ENCODE results near the gene SUSD5. TPM values are rescaled to one million over a fixed set of nuclear protein-coding genes. Genes with fewer than 3 reads are reported as not detected.
"Not testable (repeated sequence)": the region's sequence is repeated elsewhere in the genome, so short reads cannot be mapped to it uniquely, and the experiment has no call there.

SUSD5 gene
- total RNA-seq, 2 experiments from 2014 or later = not detected

GRCh38 chr3:33145221-33145900 lies 73.2 kb downstream of the SUSD5 start:
- H3K9me3 Mint-ChIP-seq = no peaks in the 10 kb centered on the region
- H3K4me1 Mint-ChIP-seq (ENCODE audit: low read depth) = no peaks in the 10 kb centered on the region
- H3K27ac Mint-ChIP-seq = no peak overlapping the region
- no peaks in the 10 kb centered on the region for H3K27me3 Mint-ChIP-seq (ENCODE audit: low read depth)
- no peak for DNase-seq
- CTCF ChIA-PET = interaction anchor here (0.6 to 1.8 kb wide), 4 partner anchors 14 to 541 kb away, joined by 4 to 8 read pairs (median 4); no protein-coding TSS in a partner anchor
- peaks cover 9% of the 10 kb centered on the region for H3K36me3 Mint-ChIP-seq (ENCODE audit: low read depth)
- no peak overlapping the region for H3K4me3 Mint-ChIP-seq
- intact Hi-C loops (cut with micrococcal nuclease) = no loop called here

GRCh38 chr3:33144433-33144832 lies 74.2 kb downstream of the SUSD5 start:
- DNase-seq = peak; percentile 42
- Mint-ChIP-seq H3K36me3 (ENCODE audit: low read depth) (peaks cover 9% of the 10 kb centered on the region), H3K4me3 (no peak overlapping the region), H3K4me1 (ENCODE audit: low read depth) (no peaks in the 10 kb centered on the region), H3K9me3 (no peaks in the 10 kb centered on the region), H3K27ac (no peak overlapping the region), H3K27me3 (ENCODE audit: low read depth) (no peaks in the 10 kb centered on the region)
- intact Hi-C loops (cut with micrococcal nuclease) = no loop called here
- CTCF ChIA-PET = interaction anchor here (0.7 to 1.8 kb wide), 4 partner anchors 10 to 229 kb away, joined by 3 to 8 read pairs (median 4); no protein-coding TSS in a partner anchor

GRCh38 chr3:33141006-33141405 lies 77.6 kb downstream of the SUSD5 start:
- no peak overlapping the region for H3K27ac Mint-ChIP-seq
- intact Hi-C loops (cut with micrococcal nuclease) = no loop called here
- CTCF ChIA-PET = interaction anchor here (1.4 to 2.6 kb wide), 2 partner anchors 9 to 646 kb away, joined by 4 to 13 read pairs; no protein-coding TSS in a partner anchor

GRCh38 chr3:33139996-33140395 lies 78.6 kb downstream of the SUSD5 start:
- intact Hi-C loops (cut with micrococcal nuclease) = no loop called here
- Mint-ChIP-seq H3K4me3 (no peak overlapping the region), H3K27ac (no peak overlapping the region), H3K4me1 (ENCODE audit: low read depth) (no peaks in the 10 kb centered on the region), H3K9me3 (no peaks in the 10 kb centered on the region), H3K36me3 (ENCODE audit: low read depth) (peaks cover 21% of the 10 kb centered on the region), H3K27me3 (ENCODE audit: low read depth) (no peaks in the 10 kb centered on the region)
- DNase-seq = no peak
- CTCF ChIA-PET = interaction anchor here (1.4 to 2.6 kb wide), 3 partner anchors 8 to 647 kb away, joined by 4 to 13 read pairs (median 6); no protein-coding TSS in a partner anchor

More at GRCh38 chr3:33141006-33141405, 77.6 kb downstream of the SUSD5 start:
- no peaks in the 10 kb centered on the region for H3K9me3 Mint-ChIP-seq
- H3K36me3 Mint-ChIP-seq (ENCODE audit: low read depth) = peaks cover 18% of the 10 kb centered on the region
- no peak overlapping the region for H3K4me3 Mint-ChIP-seq
- DNase-seq = no peak
- no peaks in the 10 kb centered on the region for H3K4me1 Mint-ChIP-seq (ENCODE audit: low read depth)
- H3K27me3 Mint-ChIP-seq (ENCODE audit: low read depth) = no peaks in the 10 kb centered on the region

GRCh38 chr3:33139006-33139623 lies 79.5 kb downstream of the SUSD5 start:
- H3K36me3 Mint-ChIP-seq (ENCODE audit: low read depth) = peaks cover 22% of the 10 kb centered on the region
- DNase-seq; intact Hi-C loops (cut with micrococcal nuclease); H3K27ac Mint-ChIP-seq; H3K9me3 Mint-ChIP-seq; H3K4me1 Mint-ChIP-seq (ENCODE audit: low read depth); H3K27me3 Mint-ChIP-seq (ENCODE audit: low read depth); H3K4me3 Mint-ChIP-seq: not testable (repeated sequence)
- CTCF ChIA-PET = interaction anchor here (1.7 kb wide), 1 partner anchor 9 kb away, joined by 6 read pairs; no protein-coding TSS in a partner anchor

- Mint-ChIP-seq H3K36me3 (ENCODE audit: low read depth) (peaks cover 22% of the 10 kb centered on the region), H3K4me3 (no peak overlapping the region), H3K27me3 (ENCODE audit: low read depth) (no peaks in the 10 kb centered on the region), H3K27ac (no peak overlapping the region), H3K9me3 (no peaks in the 10 kb centered on the region), H3K4me1 (ENCODE audit: low read depth) (peaks cover 4% of the 10 kb centered on the region)
- CTCF ChIA-PET = no interaction called here
- no peak for DNase-seq
- intact Hi-C loops (cut with micrococcal nuclease) = no loop called here
These were observed 80.9 kb downstream of the SUSD5 start for GRCh38 chr3:33137691-33138090.

- Mint-ChIP-seq H3K27me3 (ENCODE audit: low read depth) (no peaks in the 10 kb centered on the region), H3K9me3 (no peaks in the 10 kb centered on the region), H3K36me3 (ENCODE audit: low read depth) (peaks cover 15% of the 10 kb centered on the region), H3K27ac (peak overlapping the region; percentile 30), H3K4me1 (ENCODE audit: low read depth) (peaks cover 4% of the 10 kb centered on the region), H3K4me3 (no peak overlapping the region)
- DNase-seq = no peak
- CTCF ChIA-PET = interaction anchor here (1.0 to 3.6 kb wide), 3 partner anchors 10 to 653 kb away, joined by 3 to 14 read pairs (median 4); no protein-coding TSS in a partner anchor
- intact Hi-C loops (cut with micrococcal nuclease) = loop anchor here (5.0 kb wide), 2 partner anchors 187 to 303 kb away; no protein-coding TSS in a partner anchor
These were observed 84.5 kb downstream of the SUSD5 start for GRCh38 chr3:33134026-33134625.

GRCh38 chr3:33132019-33132360 lies 86.6 kb downstream of the SUSD5 start:
- Mint-ChIP-seq H3K9me3 (no peaks in the 10 kb centered on the region), H3K27ac (no peak overlapping the region), H3K36me3 (ENCODE audit: low read depth) (peaks cover 14% of the 10 kb centered on the region), H3K27me3 (ENCODE audit: low read depth) (no peaks in the 10 kb centered on the region), H3K4me3 (no peak overlapping the region), H3K4me1 (ENCODE audit: low read depth) (peaks cover 4% of the 10 kb centered on the region)
- CTCF ChIA-PET = interaction anchor here (0.8 to 3.6 kb wide), 40 partner anchors 9 to 657 kb away, joined by 3 to 77 read pairs (median 6); partner anchors contain the start of gene CRTAP
- no peak for DNase-seq
- intact Hi-C loops (cut with micrococcal nuclease) = loop anchor here (5.0 kb wide), 2 partner anchors 185 to 305 kb away; no protein-coding TSS in a partner anchor

GRCh38 chr3:33131331-33132018 lies 87.1 kb downstream of the SUSD5 start:
- CTCF ChIA-PET = interaction anchor here (0.6 to 3.6 kb wide), 49 partner anchors 9 to 658 kb away, joined by 3 to 77 read pairs (median 5); partner anchors contain the start of gene CRTAP
- peak; percentile 50 for DNase-seq
- intact Hi-C loops (cut with micrococcal nuclease) = loop anchor here (1.0 to 5.0 kb wide), 6 partner anchors 121 to 656 kb away; no protein-coding TSS in a partner anchor
- Mint-ChIP-seq H3K4me1 (ENCODE audit: low read depth) (peaks cover 4% of the 10 kb centered on the region), H3K9me3 (no peaks in the 10 kb centered on the region), H3K27me3 (ENCODE audit: low read depth) (no peaks in the 10 kb centered on the region), H3K27ac (no peak overlapping the region), H3K4me3 (no peak overlapping the region), H3K36me3 (ENCODE audit: low read depth) (peaks cover 11% of the 10 kb centered on the region)

- peaks cover 5% of the 10 kb centered on the region for H3K4me1 Mint-ChIP-seq (ENCODE audit: low read depth)
- no peak overlapping the region for H3K4me3 Mint-ChIP-seq
- peaks cover 9% of the 10 kb centered on the region for H3K36me3 Mint-ChIP-seq (ENCODE audit: low read depth)
- intact Hi-C loops (cut with micrococcal nuclease) = loop anchor here (2.0 to 5.0 kb wide), 3 partner anchors 123 to 307 kb away; no protein-coding TSS in a partner anchor
- no peaks in the 10 kb centered on the region for H3K9me3 Mint-ChIP-seq
- no peak overlapping the region for H3K27ac Mint-ChIP-seq
- CTCF ChIA-PET = interaction anchor here (0.6 to 3.4 kb wide), 9 partner anchors 16 to 272 kb away, joined by 3 to 77 read pairs (median 4); no protein-coding TSS in a partner anchor
- H3K27me3 Mint-ChIP-seq (ENCODE audit: low read depth) = no peaks in the 10 kb centered on the region
- no peak for DNase-seq
These were observed 88.5 kb downstream of the SUSD5 start for GRCh38 chr3:33130144-33130543.

GRCh38 chr3:33128706-33129105 lies 89.9 kb downstream of the SUSD5 start:
- CTCF ChIA-PET = interaction anchor here (0.6 to 0.8 kb wide), 3 partner anchors 13 to 787 kb away, joined by 3 to 5 read pairs (median 4); no protein-coding TSS in a partner anchor
- H3K27ac Mint-ChIP-seq = no peak overlapping the region
- no peaks in the 10 kb centered on the region for H3K27me3 Mint-ChIP-seq (ENCODE audit: low read depth)
- intact Hi-C loops (cut with micrococcal nuclease) = no loop called here
- H3K4me3 Mint-ChIP-seq = no peak overlapping the region
- H3K36me3 Mint-ChIP-seq (ENCODE audit: low read depth) = peaks cover 7% of the 10 kb centered on the region
- H3K4me1 Mint-ChIP-seq (ENCODE audit: low read depth) = peaks cover 13% of the 10 kb centered on the region
- DNase-seq = no peak
- no peaks in the 10 kb centered on the region for H3K9me3 Mint-ChIP-seq
